DND-41 (cell line): Measurements from ENCODE around the gene SLC17A9.

Experiments used
- CTCF ChIP-seq: IDR thresholded peaks from 2 replicates; pipeline ENCODE4 v1.5.1; 2012; ENCODE audit warnings: borderline replicate concordance, low read length, moderate library complexity, mild to moderate bottlenecking; ENCODE audit not compliant: poor library complexity, severe bottlenecking; ENCODE audit errors: extremely low read depth
- EZH2 ChIP-seq: IDR thresholded peaks from 3 replicates; pipeline ENCODE4 v1.6.1; 2012; ENCODE audit warnings: borderline replicate concordance, low read depth, mild to moderate bottlenecking, moderate library complexity, low read length, inconsistent platforms; ENCODE audit not compliant: severe bottlenecking

GRCh38 chr20:63015147-63015661 lies 62.7 kb downstream of the SLC17A9 start:
- TF ChIP-seq CTCF (no peak), EZH2 (no peak)
